ENCODE measurements around the gene AMELX.

DNA sequence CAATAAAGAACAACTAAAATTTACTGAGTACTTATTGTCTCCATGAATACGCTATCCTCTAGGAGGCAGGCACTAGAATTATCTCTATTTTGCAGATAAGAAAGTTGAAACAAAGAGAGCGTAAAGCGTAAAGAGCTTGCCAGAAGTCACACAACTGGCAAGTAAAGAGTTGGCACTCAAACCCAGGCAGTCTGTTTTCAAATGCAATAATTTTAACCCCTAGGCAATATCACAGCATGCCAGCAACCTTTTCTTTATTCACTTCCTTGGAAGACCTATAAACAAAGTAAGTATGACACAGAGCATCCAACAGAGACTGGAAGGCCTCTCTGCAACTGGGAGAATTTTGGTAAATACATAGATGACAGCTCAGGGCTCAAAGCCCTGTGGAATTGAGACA lies 23.2 kb upstream of the AMELX start:
- no peak for TF ChIP-seq POLR2A (IDR thresholded peaks at IDR 0.05)
- TF ChIP-seq, protein P1, sequence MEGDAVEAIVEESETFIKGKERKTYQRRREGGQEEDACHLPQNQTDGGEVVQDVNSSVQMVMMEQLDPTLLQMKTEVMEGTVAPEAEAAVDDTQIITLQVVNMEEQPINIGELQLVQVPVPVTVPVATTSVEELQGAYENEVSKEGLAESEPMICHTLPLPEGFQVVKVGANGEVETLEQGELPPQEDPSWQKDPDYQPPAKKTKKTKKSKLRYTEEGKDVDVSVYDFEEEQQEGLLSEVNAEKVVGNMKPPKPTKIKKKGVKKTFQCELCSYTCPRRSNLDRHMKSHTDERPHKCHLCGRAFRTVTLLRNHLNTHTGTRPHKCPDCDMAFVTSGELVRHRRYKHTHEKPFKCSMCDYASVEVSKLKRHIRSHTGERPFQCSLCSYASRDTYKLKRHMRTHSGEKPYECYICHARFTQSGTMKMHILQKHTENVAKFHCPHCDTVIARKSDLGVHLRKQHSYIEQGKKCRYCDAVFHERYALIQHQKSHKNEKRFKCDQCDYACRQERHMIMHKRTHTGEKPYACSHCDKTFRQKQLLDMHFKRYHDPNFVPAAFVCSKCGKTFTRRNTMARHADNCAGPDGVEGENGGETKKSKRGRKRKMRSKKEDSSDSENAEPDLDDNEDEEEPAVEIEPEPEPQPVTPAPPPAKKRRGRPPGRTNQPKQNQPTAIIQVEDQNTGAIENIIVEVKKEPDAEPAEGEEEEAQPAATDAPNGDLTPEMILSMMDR (IDR thresholded peaks at IDR 0.05): no peak
- TF ChIP-seq POLR2AphosphoS5 (IDR thresholded peaks at IDR 0.05): no peak

All from sigmoid colon (tissue), 4 donors.